GM19468 (cell line): Measurements from ENCODE around the gene HYAL3.
"Not testable (repeated sequence)": the region's sequence is repeated elsewhere in the genome, so short reads cannot be mapped to it uniquely, and the experiment has no call there.

ENCODE experiments used
- ATAC-seq: cut with Tn5 transposase; IDR thresholded peaks from one replicate; pipeline ENCODE4 v1.9.1; 2021; ENCODE audit warnings: mild to moderate bottlenecking, moderate library complexity, moderate number of reproducible peaks; ENCODE audit not compliant: unreplicated experiment; ENCODE audit errors: extremely low read depth

The HYAL3 gene

GRCh38 chr3:50316657-50317242 lies 17.5 kb upstream of the HYAL3 start:
- no peak for ATAC-seq

GRCh38 chr3:50314816-50315215 lies 15.6 kb upstream of the HYAL3 start:
- no peak for ATAC-seq

- no peak for ATAC-seq
Measured at GRCh38 chr3:50314342-50314741, 15.1 kb upstream of the HYAL3 start.

GRCh38 chr3:50312041-50312440 lies 12.8 kb upstream of the HYAL3 start:
- ATAC-seq, result not testable (repeated sequence)

GRCh38 chr3:50304601-50305000 lies 5.4 kb upstream of the HYAL3 start:
- no peak for ATAC-seq

GRCh38 chr3:50303013-50303815 lies 4.0 kb upstream of the HYAL3 start, which contains the start of gene HYAL1:
HYAL1 (minus strand) TSS chr3:50303574; CDS start chr3:50302956, 618 bp downstream.
- no peak for ATAC-seq

- ATAC-seq, result no peak
Measured at GRCh38 chr3:50302095-50303012, 3.1 kb upstream of the HYAL3 start.

GRCh38 chr3:50300681-50301254 lies 1.6 kb upstream of the HYAL3 start:
- ATAC-seq, result no peak

- no peak for ATAC-seq
Measured at GRCh38 chr3:50299929-50300680, 900 bp upstream of the HYAL3 start.

GRCh38 chr3:50299638-50299928 lies 378 bp upstream of the HYAL3 start:
- ATAC-seq, result no peak

GRCh38 chr3:50297896-50298725 lies 1.1 kb downstream of the HYAL3 start:
- ATAC-seq, result no peak

GRCh38 chr3:50297384-50297775 lies 1.8 kb downstream of the HYAL3 start:
- ATAC-seq, result no peak

GRCh38 chr3:50296721-50297383 lies 2.4 kb downstream of the HYAL3 start:
- no peak for ATAC-seq

GRCh38 chr3:50295553-50296431 lies 3.4 kb downstream of the HYAL3 start:
- ATAC-seq, result no peak

GRCh38 chr3:50294492-50295403 lies 4.5 kb downstream of the HYAL3 start:
- ATAC-seq, result no peak

- no peak for ATAC-seq
Measured at GRCh38 chr3:50294089-50294488, 5.1 kb downstream of the HYAL3 start.
